ENCODE measurements around the gene DYNLT1.

DNA sequence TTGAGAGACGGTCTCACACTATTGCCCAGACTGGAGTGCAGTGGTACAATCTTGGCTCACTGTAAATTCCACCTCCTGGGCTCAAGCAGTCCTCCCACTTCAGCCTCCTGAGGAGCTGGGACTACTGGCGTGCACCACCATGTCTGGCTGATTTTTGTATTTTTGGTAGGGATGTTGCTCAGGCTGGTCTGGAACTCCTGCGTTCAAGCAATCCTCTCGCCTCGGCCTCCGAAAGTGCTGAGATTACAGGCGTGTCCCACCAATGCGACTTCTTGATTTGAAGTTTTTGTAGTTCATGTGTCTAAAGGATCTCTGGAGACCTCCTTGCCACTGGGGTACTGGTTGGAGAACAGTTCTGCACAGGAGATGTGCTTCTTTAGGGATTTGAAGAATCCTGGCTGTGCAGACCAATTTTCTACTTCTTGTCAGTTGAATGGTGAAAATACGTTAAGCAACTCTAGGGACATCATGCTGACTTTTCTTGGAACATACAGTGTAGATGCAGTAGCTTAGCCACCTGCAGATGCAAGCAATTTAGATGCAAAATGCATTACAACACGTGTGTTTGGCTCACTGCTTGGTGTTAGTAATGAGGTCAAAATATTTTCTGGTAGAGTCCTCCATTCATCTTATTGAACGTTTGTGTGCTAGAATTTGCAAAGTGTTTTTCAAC is 33.5 kb upstream of the DYNLT1 start:
- no peak for TF ChIP-seq ZNF23 (CRISPR knock-in tag; IDR thresholded peaks at IDR 0.05)
- TF ChIP-seq SP2 (IDR thresholded peaks at IDR 0.05; ENCODE audit: extremely low read depth, low read depth, low read length, poor library complexity, severe bottlenecking) = no peak
- TF ChIP-seq, protein P1, sequence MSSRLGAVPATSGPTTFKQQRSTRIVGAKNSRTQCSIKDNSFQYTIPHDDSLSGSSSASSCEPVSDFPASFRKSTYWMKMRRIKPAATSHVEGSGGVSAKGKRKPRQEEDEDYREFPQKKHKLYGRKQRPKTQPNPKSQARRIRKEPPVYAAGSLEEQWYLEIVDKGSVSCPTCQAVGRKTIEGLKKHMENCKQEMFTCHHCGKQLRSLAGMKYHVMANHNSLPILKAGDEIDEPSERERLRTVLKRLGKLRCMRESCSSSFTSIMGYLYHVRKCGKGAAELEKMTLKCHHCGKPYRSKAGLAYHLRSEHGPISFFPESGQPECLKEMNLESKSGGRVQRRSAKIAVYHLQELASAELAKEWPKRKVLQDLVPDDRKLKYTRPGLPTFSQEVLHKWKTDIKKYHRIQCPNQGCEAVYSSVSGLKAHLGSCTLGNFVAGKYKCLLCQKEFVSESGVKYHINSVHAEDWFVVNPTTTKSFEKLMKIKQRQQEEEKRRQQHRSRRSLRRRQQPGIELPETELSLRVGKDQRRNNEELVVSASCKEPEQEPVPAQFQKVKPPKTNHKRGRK (tag; IDR thresholded peaks at IDR 0.05) = no peak
- no peak for TF ChIP-seq REST (IDR thresholded peaks at IDR 0.05; ENCODE audit: borderline replicate concordance)
- TF ChIP-seq REST (CRISPR knock-in tag; IDR thresholded peaks at IDR 0.05; ENCODE audit: low read depth) = no peak
- TF ChIP-seq, protein P2, sequence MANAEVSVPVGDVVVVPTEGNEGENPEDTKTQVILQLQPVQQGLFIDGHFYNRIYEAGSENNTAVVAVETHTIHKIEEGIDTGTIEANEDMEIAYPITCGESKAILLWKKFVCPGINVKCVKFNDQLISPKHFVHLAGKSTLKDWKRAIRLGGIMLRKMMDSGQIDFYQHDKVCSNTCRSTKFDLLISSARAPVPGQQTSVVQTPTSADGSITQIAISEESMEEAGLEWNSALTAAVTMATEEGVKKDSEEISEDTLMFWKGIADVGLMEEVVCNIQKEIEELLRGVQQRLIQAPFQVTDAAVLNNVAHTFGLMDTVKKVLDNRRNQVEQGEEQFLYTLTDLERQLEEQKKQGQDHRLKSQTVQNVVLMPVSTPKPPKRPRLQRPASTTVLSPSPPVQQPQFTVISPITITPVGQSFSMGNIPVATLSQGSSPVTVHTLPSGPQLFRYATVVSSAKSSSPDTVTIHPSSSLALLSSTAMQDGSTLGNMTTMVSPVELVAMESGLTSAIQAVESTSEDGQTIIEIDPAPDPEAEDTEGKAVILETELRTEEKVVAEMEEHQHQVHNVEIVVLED (CRISPR knock-in tag; IDR thresholded peaks at IDR 0.05) = no peak
- TF ChIP-seq, protein P3, sequence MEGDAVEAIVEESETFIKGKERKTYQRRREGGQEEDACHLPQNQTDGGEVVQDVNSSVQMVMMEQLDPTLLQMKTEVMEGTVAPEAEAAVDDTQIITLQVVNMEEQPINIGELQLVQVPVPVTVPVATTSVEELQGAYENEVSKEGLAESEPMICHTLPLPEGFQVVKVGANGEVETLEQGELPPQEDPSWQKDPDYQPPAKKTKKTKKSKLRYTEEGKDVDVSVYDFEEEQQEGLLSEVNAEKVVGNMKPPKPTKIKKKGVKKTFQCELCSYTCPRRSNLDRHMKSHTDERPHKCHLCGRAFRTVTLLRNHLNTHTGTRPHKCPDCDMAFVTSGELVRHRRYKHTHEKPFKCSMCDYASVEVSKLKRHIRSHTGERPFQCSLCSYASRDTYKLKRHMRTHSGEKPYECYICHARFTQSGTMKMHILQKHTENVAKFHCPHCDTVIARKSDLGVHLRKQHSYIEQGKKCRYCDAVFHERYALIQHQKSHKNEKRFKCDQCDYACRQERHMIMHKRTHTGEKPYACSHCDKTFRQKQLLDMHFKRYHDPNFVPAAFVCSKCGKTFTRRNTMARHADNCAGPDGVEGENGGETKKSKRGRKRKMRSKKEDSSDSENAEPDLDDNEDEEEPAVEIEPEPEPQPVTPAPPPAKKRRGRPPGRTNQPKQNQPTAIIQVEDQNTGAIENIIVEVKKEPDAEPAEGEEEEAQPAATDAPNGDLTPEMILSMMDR (IDR thresholded peaks at IDR 0.05 in 2 of 3, conservative IDR thresholded peaks at IDR 0.05 in 1 of 3; ENCODE audit: insufficient read depth in 2 of 3, low read depth in 1 of 3, low read length in 3 of 3) = no peak
- TF ChIP-seq ZNF253 (CRISPR knock-in tag; conservative IDR thresholded peaks at IDR 0.05) = no peak
- TF ChIP-seq ADNP (tag; IDR thresholded peaks at IDR 0.05) = no peak
- no peak for TF ChIP-seq JUN (IDR thresholded peaks at IDR 0.05; ENCODE audit: borderline replicate concordance, low read depth, low read length)
- TF ChIP-seq JUN (CRISPR knock-in tag; IDR thresholded peaks at IDR 0.05; ENCODE audit: borderline replicate concordance) = no peak
